BE2C (cell line): ENCODE data around the gene RBM39. TPM values are rescaled to one million over a fixed set of nuclear protein-coding genes. Genes with fewer than 3 reads are reported as not detected.
A peak's percentile ranks its signal among the peaks of the same experiment; 100 is the strongest.
"Not testable (repeated sequence)": the region's sequence is repeated elsewhere in the genome, so short reads cannot be mapped to it uniquely, and the experiment has no call there.

ENCODE experiments used
- DNase-seq: peaks from one replicate; pipeline ENCODE4 v3.0.0-alpha.2; 2020
- H3K27me3 ChIP-seq: fragments of 250-450 bp; sonication (Bioruptor Pico); 2 replicates; pipeline ENCODE4 v1.5.1; 2020; ENCODE audit warnings: mild to moderate bottlenecking
- H3K36me3 ChIP-seq: fragments of 250-450 bp; sonication (Bioruptor Pico); 2 replicates; pipeline ENCODE4 v1.5.1; 2020; ENCODE audit warnings: mild to moderate bottlenecking
- H3K4me1 ChIP-seq: fragments of 250-450 bp; sonication (Bioruptor Pico); 2 replicates; pipeline ENCODE4 v1.5.1; 2020
- H3K4me3 ChIP-seq: 2 replicates; pipeline ENCODE4 v1.5.1; 2011; ENCODE audit warnings: low read depth, low read length
- H3K9me3 ChIP-seq: fragments of 250-450 bp; sonication (Bioruptor Pico); 2 replicates; pipeline ENCODE4 v1.5.1; 2020
- CTCF ChIP-seq: IDR thresholded peaks from 2 replicates; pipeline ENCODE4 v1.5.1; 2012; ENCODE audit warnings: mild to moderate bottlenecking, low read depth, low read length
- polyA plus RNA-seq: library from polyadenylated mRNA; unstranded; fragments of >200 nt; gene quantifications from one replicate; pipeline ENCODE4 v1.2.1, GENCODE V29; 2012; ENCODE audit warnings: low read depth, missing spikeins; ENCODE audit not compliant: insufficient read length, insufficient read depth

The RBM39 gene
- 283 TPM for polyA plus RNA-seq

- peak; percentile 51 for TF ChIP-seq CTCF
- Histone ChIP-seq H3K4me3 (peak within 1 kb of the TSS; percentile 87), H3K4me1 (peaks cover 10% of the 10 kb centered on the region), H3K9me3 (no peaks in the 10 kb centered on the region), H3K36me3 (peaks cover 47% of the 10 kb centered on the region), H3K27me3 (no peaks in the 10 kb centered on the region)
- peak; percentile 100 for DNase-seq
Observed at GRCh38 chr20:35741892-35742740, at the start of gene RBM39. Gene RBM39 (minus strand): TSS chr20:35742260. CDS start chr20:35740874, 1,386 bp downstream.

GRCh38 chr20:35791821-35792220 is 49.8 kb upstream of the RBM39 start:
- H3K4me3 ChIP-seq: no peak overlapping the region
- H3K36me3 ChIP-seq: no peaks in the 10 kb centered on the region
- no peaks in the 10 kb centered on the region for H3K27me3 ChIP-seq
- no peaks in the 10 kb centered on the region for H3K4me1 ChIP-seq
- no peak for DNase-seq
- TF ChIP-seq CTCF: no peak
- H3K9me3 ChIP-seq: no peaks in the 10 kb centered on the region

GRCh38 chr20:35791097-35791496 is 49.0 kb upstream of the RBM39 start:
- no peak for DNase-seq
- H3K4me3 ChIP-seq: no peak overlapping the region
- no peaks in the 10 kb centered on the region for H3K4me1 ChIP-seq
- TF ChIP-seq CTCF: no peak
- H3K9me3 ChIP-seq: no peaks in the 10 kb centered on the region
- H3K27me3 ChIP-seq: no peaks in the 10 kb centered on the region
- peaks cover 4% of the 10 kb centered on the region; the same call in 1 of the 2 replicates for H3K36me3 ChIP-seq

- no peaks in the 10 kb centered on the region for H3K27me3 ChIP-seq
- DNase-seq: no peak
- no peak for TF ChIP-seq CTCF
Observed at GRCh38 chr20:35788796-35789195, 46.7 kb upstream of the RBM39 start.

GRCh38 chr20:35785541-35785940 is 43.5 kb upstream of the RBM39 start:
- not testable (repeated sequence) for H3K27me3 ChIP-seq, H3K4me3 ChIP-seq, H3K9me3 ChIP-seq, H3K4me1 ChIP-seq, DNase-seq
- H3K36me3 ChIP-seq: peaks cover 18% of the 10 kb centered on the region

More at GRCh38 chr20:35788796-35789195, 46.7 kb upstream of the RBM39 start:
- Histone ChIP-seq H3K9me3 (no peaks in the 10 kb centered on the region), H3K4me3 (no peak overlapping the region), H3K36me3 (peaks cover 6% of the 10 kb centered on the region), H3K4me1 (no peaks in the 10 kb centered on the region)

- H3K4me1 ChIP-seq, H3K9me3 ChIP-seq, DNase-seq, H3K4me3 ChIP-seq, H3K27me3 ChIP-seq: not testable (repeated sequence)
- H3K36me3 ChIP-seq: peaks cover 22% of the 10 kb centered on the region
Observed at GRCh38 chr20:35783811-35784210, 41.8 kb upstream of the RBM39 start.

- TF ChIP-seq CTCF: no peak
- Histone ChIP-seq H3K27me3 (no peaks in the 10 kb centered on the region), H3K36me3 (peaks cover 8% of the 10 kb centered on the region), H3K4me1 (peaks cover 19% of the 10 kb centered on the region), H3K9me3 (peaks cover under 1% of the 10 kb centered on the region), H3K4me3 (no peak overlapping the region)
- DNase-seq: peak; percentile 75
Observed at GRCh38 chr20:35776513-35777101, 34.5 kb upstream of the RBM39 start.
